LNCaP clone FGC (cell line): ENCODE measurements around the gene SMAD3.

Source experiments
- DNase-seq: peaks from one replicate; pipeline ENCODE4 v3.0.0-alpha.2; 2011; ENCODE audit warnings: low read depth
- H3K4me3 ChIP-seq: 2 replicates; pipeline ENCODE4 v1.5.1; 2011; ENCODE audit warnings: mild to moderate bottlenecking, low read depth, low read length, control low read depth
- TF ChIP-seq, protein P1 (sequence below): IDR thresholded peaks from 2 replicates; pipeline ENCODE4 v1.5.1; 2012; ENCODE audit warnings: mild to moderate bottlenecking; ENCODE audit not compliant: control insufficient read depth, insufficient read depth; ENCODE audit errors: extremely low read depth

The SMAD3 gene

DNA sequence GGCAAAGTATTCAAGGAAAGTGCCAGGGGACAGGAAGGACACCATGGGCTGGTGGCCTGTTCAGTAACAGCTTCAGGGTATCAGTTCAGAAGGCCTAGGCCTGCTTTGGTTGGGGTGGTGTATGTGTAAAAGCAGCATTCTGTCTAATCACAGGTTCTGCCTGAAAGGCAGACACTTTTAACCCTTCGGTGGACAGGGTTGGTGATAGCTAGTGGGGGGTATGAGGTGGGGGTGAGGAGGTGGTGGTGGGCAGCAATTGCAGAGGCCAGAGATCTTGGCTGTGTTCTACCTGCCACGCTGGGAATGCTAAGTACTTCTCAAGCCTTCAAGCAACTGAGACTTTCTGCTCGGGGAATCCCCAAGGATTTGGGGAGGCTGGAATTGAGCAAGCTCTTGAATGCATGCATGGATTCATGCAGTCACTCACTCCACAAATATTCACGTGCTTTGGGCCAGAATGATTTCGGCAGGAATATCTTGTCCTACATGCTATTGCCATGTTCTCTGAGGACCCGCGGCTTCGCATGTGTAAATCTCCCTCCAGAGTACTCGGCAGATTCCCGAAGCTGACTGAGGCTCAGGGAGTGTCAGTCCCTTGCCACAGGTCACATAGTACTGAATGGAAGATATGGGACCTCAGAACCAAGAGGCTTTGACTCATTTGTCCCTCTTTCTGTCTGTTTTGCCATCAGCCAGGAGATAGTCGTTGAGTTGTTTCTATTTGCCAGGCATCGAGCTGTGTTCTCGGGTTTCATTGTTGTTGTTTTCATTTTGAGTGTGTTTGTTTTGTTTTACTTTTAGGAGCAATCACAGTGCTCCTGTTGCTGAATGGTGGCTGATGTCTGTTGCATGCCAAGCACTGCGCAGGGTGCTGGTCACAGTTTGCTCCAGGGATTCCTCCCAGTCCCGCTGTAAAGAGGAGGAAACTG, 65.5 kb downstream of the SMAD3 start:
- TF ChIP-seq, protein P1, sequence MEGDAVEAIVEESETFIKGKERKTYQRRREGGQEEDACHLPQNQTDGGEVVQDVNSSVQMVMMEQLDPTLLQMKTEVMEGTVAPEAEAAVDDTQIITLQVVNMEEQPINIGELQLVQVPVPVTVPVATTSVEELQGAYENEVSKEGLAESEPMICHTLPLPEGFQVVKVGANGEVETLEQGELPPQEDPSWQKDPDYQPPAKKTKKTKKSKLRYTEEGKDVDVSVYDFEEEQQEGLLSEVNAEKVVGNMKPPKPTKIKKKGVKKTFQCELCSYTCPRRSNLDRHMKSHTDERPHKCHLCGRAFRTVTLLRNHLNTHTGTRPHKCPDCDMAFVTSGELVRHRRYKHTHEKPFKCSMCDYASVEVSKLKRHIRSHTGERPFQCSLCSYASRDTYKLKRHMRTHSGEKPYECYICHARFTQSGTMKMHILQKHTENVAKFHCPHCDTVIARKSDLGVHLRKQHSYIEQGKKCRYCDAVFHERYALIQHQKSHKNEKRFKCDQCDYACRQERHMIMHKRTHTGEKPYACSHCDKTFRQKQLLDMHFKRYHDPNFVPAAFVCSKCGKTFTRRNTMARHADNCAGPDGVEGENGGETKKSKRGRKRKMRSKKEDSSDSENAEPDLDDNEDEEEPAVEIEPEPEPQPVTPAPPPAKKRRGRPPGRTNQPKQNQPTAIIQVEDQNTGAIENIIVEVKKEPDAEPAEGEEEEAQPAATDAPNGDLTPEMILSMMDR, result no peak
- DNase-seq, result no peak

GRCh38 chr15:67132276-67132675, 66.9 kb downstream of the SMAD3 start:
- TF ChIP-seq, protein P1, result no peak
- no peak for DNase-seq
- H3K4me3 ChIP-seq, result no peak overlapping the region

More for the DNA sequence above, 65.5 kb downstream of the SMAD3 start:
- H3K4me3 ChIP-seq, result no peak overlapping the region

DNA sequence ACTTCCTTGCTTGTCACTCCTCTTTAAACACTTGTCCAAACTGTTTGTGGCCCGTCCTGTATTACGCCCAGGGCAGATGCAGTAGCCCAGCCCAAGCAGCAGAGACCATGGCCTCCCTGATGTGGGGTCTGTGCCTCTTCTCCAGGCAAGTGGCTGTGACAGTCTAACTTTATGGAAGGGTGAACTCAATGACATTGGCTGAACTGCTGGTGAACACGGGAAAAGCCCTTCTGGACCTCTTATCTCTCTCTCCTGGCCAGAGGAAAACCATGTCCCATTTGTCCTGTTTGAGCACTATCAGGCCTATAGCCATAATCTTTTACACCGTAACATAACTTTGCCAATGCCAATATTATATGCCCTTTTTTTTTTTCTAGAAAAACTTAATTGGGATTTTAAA, 67.6 kb downstream of the SMAD3 start:
- no peak overlapping the region for H3K4me3 ChIP-seq
- TF ChIP-seq, protein P1, result no peak
- DNase-seq, result no peak

DNA sequence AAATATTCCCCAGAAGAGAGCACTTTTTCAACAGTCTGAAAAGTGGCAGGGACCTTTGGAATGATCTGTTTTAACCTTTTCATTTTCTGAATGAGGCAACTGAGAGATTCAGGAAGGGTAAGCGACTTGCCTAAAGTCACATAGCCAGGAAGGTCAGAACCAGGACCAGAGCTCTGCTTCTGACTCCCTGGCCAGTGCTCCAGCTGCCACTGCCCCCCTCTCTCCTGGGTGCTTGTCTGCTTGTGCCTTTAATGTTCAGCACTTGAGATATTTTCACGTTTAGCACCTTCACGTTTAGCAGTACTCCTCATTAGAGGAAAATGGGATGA, 68.3 kb downstream of the SMAD3 start:
- no peak for DNase-seq
- TF ChIP-seq, protein P1, result no peak
- no peak overlapping the region for H3K4me3 ChIP-seq

DNA sequence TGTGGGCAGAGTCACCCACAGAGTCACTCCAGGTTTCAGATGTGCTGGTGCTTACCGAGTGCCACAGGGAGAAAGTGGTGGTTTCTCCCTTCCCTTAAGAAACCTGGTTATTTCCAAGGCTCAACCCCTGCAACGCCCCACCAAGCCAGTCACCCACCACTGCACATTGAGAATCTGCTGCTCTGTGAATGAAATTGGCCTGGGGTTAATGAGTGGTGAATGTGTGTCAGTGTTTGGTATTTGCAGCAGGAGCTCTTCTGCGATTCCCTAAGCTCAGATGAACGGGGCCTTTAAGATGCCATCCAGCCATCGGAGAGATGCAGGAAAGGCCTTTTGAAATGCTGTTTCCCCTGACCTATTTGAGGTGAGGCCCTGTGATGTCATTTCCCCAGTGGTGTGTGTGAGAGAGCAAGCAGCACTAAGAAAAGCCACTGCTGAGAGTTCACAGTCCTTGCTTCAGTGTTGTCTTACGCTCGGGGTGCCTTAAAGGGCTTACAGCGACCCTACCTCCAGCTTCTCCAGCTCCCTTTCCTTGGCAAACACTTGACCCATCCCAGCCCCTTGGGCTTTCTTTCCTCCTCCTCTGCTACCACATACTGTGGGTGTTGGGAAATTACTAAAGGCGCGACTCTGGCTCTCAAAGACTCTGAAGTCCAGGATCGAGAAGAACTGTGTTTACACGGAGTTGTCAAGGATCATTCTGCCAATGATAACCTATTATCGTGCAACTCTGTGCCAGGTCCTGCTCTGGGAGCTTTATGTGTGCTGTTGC, 68.9 kb downstream of the SMAD3 start:
- no peak for DNase-seq
- no peak overlapping the region for H3K4me3 ChIP-seq
- TF ChIP-seq, protein P1, result no peak

DNA sequence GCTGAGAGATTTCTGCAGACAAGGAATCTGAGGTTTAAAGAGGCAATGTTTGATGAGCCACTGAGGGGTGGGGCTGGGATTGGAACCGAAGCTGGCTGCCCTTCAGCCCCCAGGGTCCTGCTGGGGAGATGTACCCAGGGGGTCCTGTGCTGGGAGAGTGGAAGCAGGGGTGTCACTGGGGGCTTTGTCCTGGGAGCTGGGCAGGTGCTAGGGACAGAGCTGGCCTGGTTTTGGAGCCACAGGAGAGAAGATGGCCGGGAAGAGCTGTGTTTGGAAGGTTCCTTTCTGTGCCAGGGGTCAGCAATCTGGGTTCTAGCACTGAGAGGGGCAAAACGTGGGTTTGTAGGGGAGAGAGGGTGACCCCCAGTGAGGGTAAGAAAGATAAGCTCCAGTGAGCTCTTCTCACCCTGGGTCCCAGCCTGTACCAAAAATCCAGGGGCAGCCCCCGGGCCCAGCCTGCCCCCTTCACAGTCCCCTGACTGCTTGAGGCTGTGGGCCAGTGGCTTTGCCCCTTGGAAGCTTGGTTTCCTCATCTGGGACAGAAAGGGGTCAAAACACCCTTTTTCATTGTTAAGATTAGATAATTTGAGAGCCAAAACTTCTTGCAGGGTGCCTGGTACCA, 69.6 kb downstream of the SMAD3 start:
- H3K4me3 ChIP-seq, result no peak overlapping the region
- TF ChIP-seq, protein P1, result no peak
- no peak for DNase-seq
